Cardiac fibroblast (primary cell): ENCODE results near the gene ATP6V1G1.
A peak's percentile ranks its signal among the peaks of the same experiment; 100 is the strongest.

Source experiments
- DNase-seq, 2 donors: peaks; one replicate each; pipeline versions ENCODE4 v3.0.0 to v3.0.0-alpha.2; 2010; ENCODE audit warnings: low read depth in 2 of 2
- H3K4me3 ChIP-seq, 2 donors: replicated peaks in 1 of 2; 1 replicate in 1 of 2; 2 replicates in 1 of 2; pipeline ENCODE4 v1.5.1; 2011; ENCODE audit warnings: low read depth in 2 of 2, low read length in 2 of 2, mild to moderate bottlenecking in 2 of 2, moderate library complexity in 1 of 2
- CTCF ChIP-seq: IDR thresholded peaks from one replicate; pipeline ENCODE4 v1.5.1; 2011; ENCODE audit warnings: low read depth, mild to moderate bottlenecking, low read length, inconsistent platforms

ATP6V1G1 gene

DNA sequence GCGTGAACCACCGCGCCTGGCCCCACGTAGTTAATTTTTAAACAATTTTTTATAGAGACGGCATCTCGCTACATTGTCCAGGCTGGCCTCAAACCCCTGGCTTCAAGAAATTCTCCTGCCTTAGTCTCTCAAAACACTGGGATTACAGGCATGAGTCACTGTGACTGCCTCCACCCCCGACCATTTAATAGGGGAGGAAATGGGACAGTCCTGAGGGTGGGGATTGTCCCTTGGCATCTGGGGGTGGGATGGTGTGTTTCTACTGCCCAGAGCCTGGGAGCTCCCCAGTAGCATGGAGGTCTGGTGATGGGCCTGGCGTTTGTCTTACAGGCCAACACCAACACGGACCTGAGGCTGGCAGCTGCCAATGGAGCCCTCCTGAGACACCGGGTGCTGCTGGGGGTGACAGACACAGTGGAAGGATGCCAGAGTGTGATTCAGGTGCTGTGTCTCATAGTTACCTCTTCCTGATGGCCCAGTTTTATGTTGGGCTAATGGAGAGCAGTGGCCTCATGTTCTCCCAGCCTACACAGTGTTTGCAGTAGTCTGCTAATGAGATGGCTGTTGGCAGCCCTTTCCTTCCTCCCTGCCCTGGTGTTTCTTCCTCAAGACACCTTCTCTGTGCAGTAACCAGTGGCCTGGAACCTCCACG lies 46.0 kb downstream of the ATP6V1G1 start:
- no peak for TF ChIP-seq CTCF
- no peak overlapping the region for H3K4me3 ChIP-seq
- DNase-seq: no peak

- no peak for TF ChIP-seq CTCF
- no peak for DNase-seq
- H3K4me3 ChIP-seq: no peak overlapping the region
Measured at GRCh38 chr9:114634387-114634786, 46.8 kb downstream of the ATP6V1G1 start.

DNA sequence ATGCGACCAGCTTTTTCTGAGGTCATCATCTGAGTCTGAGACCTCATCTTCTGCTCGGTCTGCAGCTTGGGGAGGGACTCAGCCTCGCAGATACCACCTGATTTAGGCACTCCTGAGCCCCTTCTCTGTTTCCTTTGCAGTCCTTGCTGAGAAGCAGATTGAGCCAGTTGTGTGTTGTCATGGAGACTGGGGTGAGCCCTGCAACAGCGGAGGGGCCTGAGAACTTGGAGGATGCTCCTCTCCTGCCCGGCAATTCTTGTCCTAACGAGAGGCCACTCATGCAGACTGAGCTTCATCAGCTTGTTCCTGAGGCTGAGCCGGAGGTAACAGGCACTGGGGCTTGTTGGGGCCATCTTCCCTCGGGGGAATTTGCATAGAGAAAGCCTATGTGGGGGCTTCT lies 50.8 kb downstream of the ATP6V1G1 start:
- H3K4me3 ChIP-seq: no peak overlapping the region
- no peak for DNase-seq
- no peak for TF ChIP-seq CTCF

GRCh38 chr9:114641967-114642366 lies 54.4 kb downstream of the ATP6V1G1 start:
- no peak for DNase-seq
- H3K4me3 ChIP-seq: no peak overlapping the region
- TF ChIP-seq CTCF: no peak

DNA sequence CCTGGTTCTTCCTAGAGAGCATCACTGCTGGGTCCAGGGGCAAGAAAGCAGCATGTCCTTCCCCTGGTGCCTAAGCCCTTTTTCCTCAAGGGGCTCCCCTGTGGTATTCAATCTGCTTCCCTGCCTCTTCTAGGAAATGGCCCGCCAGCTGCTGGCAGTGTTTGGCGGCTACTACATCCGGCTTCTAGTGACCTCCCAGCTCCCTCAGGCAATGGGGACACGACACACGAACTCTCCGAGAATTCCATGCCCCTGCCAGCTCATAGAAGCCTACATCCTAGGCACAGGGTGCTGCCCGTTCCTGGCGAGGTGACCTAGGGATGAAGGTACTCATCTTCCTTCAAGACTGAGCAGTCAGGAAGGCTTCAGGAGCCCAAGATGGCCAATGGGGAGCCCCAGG lies 55.4 kb downstream of the ATP6V1G1 start:
- H3K4me3 ChIP-seq: no peak overlapping the region
- TF ChIP-seq CTCF: no peak
- no peak for DNase-seq

DNA sequence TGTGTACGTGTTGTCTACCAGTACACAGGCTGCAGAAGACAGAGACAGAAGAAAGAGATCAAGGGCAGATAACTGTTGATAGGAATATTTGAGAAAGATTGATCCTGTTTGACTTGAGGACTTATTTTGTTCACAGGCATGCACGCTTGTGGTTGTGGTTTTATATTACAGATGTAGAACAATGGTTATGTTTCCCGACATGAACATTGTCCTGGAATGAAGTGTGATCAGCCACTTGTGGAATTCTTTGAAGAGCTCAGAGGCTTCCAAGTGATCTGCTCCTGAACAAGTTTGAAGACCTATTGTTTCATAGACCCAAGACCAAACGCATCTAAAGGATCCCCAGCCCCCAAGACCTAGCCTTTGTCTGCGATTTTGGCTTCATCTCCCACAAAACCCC lies 56.3 kb downstream of the ATP6V1G1 start:
- peak in 1 of 2 donors; percentile 14 for DNase-seq
- no peak overlapping the region for H3K4me3 ChIP-seq
- TF ChIP-seq CTCF: no peak
